Stimulated activated effector memory CD8-positive, alpha-beta T cell treated with anti-CD3 and anti-CD28 coated beads, Interleukin-12 subunit alpha, Interleukin-12 subunit beta, amount 100 ng/mL, for 72 hours (primary cell): Measurements from ENCODE around the gene PDGFRB.

Experiments
- ATAC-seq: fragments of 150-1000 bp; cut with Tn5 transposase; 2 replicates; pipeline ENCODE4 v1.10.0; 2021
- DNase-seq, 2 donors: peaks; one replicate each; pipeline ENCODE4 v3.0.0; 2021 to 2022; ENCODE audit warnings: low spot score in 2 of 2
- H3K27ac Mint-ChIP-seq: one replicate; pipeline ENCODE4 v1.8.0; 2022; ENCODE audit warnings: mild to moderate bottlenecking, mixed read lengths
- H3K36me3 Mint-ChIP-seq: one replicate; pipeline ENCODE4 v1.8.0; 2022; ENCODE audit warnings: mild to moderate bottlenecking, mixed read lengths
- H3K4me1 Mint-ChIP-seq: one replicate; pipeline ENCODE4 v1.8.0; 2022; ENCODE audit warnings: mixed read lengths
- H3K4me3 Mint-ChIP-seq: one replicate; pipeline ENCODE4 v1.8.0; 2022; ENCODE audit warnings: mild to moderate bottlenecking, mixed read lengths
- H3K9me3 Mint-ChIP-seq: one replicate; pipeline ENCODE4 v1.8.0; 2022; ENCODE audit warnings: mixed read lengths

PDGFRB gene

GRCh38 chr5:150113047-150113744, 42.4 kb downstream of the PDGFRB start:
- Mint-ChIP-seq H3K4me3 (no peak overlapping the region), H3K4me1 (no peaks in the 10 kb centered on the region), H3K9me3 (no peaks in the 10 kb centered on the region), H3K27ac (no peak overlapping the region), H3K36me3 (no peaks in the 10 kb centered on the region)
- ATAC-seq (no peak), DNase-seq (no peak)

DNA sequence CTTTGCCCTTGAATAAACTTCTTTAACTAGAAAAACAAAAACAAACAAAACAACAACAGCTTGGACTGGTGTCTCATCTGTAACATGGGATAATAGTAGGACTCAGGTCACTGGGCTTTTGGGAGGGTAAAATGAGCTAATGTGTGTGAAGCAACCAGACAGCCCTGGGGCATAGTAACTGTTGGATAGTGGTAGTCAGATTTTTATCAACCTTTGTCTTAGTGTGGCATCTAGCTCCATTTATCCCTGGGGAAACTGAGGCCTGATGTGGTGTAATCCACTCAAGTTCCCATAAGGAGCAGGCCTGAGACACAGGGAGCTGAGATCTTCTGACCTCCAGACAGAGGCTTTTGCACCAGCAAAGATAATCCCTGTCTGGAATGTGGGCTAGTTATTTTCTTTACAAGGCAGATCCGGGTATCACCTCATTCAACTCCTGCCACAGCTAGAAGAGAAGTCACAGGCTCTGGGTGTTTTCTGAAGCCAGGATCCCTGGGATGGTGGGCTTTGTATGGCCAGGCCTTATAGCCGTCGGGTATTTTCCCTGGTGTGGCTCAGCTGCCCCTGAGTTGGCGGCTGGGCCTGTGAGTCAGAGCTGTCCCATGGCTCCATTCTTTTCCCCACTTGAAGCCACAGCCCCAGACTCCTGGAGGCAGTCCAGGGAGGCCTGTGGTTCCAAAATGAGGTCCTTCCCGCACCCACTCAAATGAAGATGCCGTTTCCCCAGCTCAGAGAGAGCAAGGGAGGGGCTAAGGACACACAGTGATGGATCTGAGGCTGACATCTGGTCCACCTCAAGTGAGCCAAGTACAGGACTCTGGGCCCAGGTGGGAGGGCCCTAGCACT, 43.2 kb downstream of the PDGFRB start:
- H3K9me3 Mint-ChIP-seq = no peaks in the 10 kb centered on the region
- ATAC-seq (no peak), DNase-seq (no peak)
- no peak overlapping the region for H3K4me3 Mint-ChIP-seq
- H3K27ac Mint-ChIP-seq = no peak overlapping the region
- H3K36me3 Mint-ChIP-seq = no peaks in the 10 kb centered on the region
- H3K4me1 Mint-ChIP-seq = no peaks in the 10 kb centered on the region

GRCh38 chr5:150111122-150111521, 44.5 kb downstream of the PDGFRB start:
- no peak overlapping the region for H3K27ac Mint-ChIP-seq
- H3K36me3 Mint-ChIP-seq = no peaks in the 10 kb centered on the region
- no peak overlapping the region for H3K4me3 Mint-ChIP-seq
- DNase-seq (peak in 1 of 2 donors; percentile 20), ATAC-seq (no peak)
- no peaks in the 10 kb centered on the region for H3K9me3 Mint-ChIP-seq
- no peaks in the 10 kb centered on the region for H3K4me1 Mint-ChIP-seq

- H3K4me3 Mint-ChIP-seq = no peak overlapping the region
- ATAC-seq (no peak), DNase-seq (peak in 1 of 2 donors; percentile 20)
- H3K9me3 Mint-ChIP-seq = no peaks in the 10 kb centered on the region
- no peaks in the 10 kb centered on the region for H3K4me1 Mint-ChIP-seq
- no peak overlapping the region for H3K27ac Mint-ChIP-seq
- no peaks in the 10 kb centered on the region for H3K36me3 Mint-ChIP-seq
These were observed 45.7 kb downstream of the PDGFRB start for GRCh38 chr5:150109921-150110320.

GRCh38 chr5:150108711-150109514, 46.7 kb downstream of the PDGFRB start:
- Mint-ChIP-seq H3K27ac (no peak overlapping the region), H3K4me1 (no peaks in the 10 kb centered on the region), H3K36me3 (no peaks in the 10 kb centered on the region), H3K9me3 (no peaks in the 10 kb centered on the region), H3K4me3 (no peak overlapping the region)
- DNase-seq (peak in 1 of 2 donors; percentile 36), ATAC-seq (no peak)

DNA sequence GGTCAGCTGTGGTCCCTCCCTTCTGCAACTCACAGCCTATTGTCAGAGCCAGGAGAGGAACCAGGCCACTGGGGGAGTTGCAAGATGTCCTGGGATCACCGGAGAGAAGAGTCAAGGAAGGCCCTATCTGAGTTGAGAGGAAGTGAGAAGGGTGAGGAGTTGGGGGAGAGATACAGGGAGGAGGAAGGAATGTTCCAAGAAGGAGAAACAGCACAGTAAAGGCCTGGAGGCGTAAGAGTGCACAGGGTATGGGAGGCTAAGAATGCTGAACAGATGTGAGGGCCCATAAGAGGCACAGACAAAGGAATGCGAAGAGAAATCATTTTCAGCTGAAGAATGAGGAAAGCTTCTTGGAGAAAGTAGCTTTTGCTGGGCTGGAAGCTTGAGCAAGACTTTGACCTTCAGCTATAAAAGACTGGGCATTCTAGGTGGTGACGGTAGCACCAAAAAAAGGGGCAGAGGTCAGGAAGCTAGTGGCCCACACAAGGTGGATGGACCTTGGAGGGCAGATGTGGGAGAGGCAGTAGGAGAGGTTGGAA, 47.7 kb downstream of the PDGFRB start:
- H3K4me1 Mint-ChIP-seq = no peaks in the 10 kb centered on the region
- H3K27ac Mint-ChIP-seq = no peak overlapping the region
- no peak overlapping the region for H3K4me3 Mint-ChIP-seq
- no peaks in the 10 kb centered on the region for H3K36me3 Mint-ChIP-seq
- no peaks in the 10 kb centered on the region for H3K9me3 Mint-ChIP-seq
- ATAC-seq = no peak
- DNase-seq = peak in 1 of 2 donors; percentile 32

DNA sequence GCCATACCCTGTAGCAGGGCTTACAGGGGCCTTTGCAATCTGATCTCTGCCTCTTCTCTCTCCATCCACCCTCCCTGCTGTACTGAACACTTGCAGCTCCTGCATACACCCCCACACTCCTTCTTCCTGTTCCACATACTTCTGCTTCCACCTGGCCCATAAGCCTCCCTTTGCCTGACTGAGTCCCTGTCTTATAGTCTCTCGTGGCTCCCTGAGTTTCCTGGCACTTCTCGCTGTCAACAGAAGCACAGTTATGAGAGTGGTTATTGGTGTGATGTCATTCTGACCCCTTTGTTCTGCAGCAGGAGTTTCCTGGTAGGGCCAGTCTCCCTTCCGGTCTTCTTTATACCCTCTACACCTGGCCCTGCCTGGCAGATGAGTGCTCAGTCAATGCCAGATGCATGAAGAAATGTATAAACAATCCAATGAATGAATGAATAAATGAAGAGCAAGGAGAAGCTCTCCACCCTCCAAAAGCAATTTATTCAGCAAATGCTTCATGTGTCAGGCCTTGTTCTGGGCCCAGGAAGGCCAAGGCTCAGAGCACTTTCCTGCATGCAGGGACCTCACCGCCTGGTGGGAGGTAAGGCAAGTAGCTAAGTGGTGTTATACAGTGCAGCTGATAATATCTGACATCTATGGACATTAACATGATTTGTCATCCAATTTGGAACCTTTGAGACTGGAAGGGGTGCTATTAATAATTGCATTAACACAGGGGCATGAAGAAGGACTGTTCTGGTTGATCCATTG, 48.8 kb downstream of the PDGFRB start:
- Mint-ChIP-seq H3K9me3 (no peaks in the 10 kb centered on the region), H3K36me3 (no peaks in the 10 kb centered on the region), H3K4me3 (no peak overlapping the region), H3K27ac (no peak overlapping the region), H3K4me1 (no peaks in the 10 kb centered on the region)
- peak in 1 of 2 donors; percentile 36 for DNase-seq
- ATAC-seq = no peak

- no peak overlapping the region for H3K4me3 Mint-ChIP-seq
- no peaks in the 10 kb centered on the region for H3K36me3 Mint-ChIP-seq
- no peak overlapping the region for H3K27ac Mint-ChIP-seq
- no peaks in the 10 kb centered on the region for H3K4me1 Mint-ChIP-seq
- DNase-seq (peak in 1 of 2 donors; percentile 38), ATAC-seq (no peak)
- H3K9me3 Mint-ChIP-seq = no peaks in the 10 kb centered on the region
These were observed 49.6 kb downstream of the PDGFRB start for GRCh38 chr5:150105928-150106615.

GRCh38 chr5:150104550-150104870, 51.1 kb downstream of the PDGFRB start:
- Mint-ChIP-seq H3K9me3 (no peaks in the 10 kb centered on the region), H3K4me3 (no peak overlapping the region), H3K4me1 (no peaks in the 10 kb centered on the region), H3K36me3 (no peaks in the 10 kb centered on the region), H3K27ac (no peak overlapping the region)
- ATAC-seq (no peak), DNase-seq (no peak)

GRCh38 chr5:150103678-150104549, 51.7 kb downstream of the PDGFRB start:
- no peak overlapping the region for H3K4me3 Mint-ChIP-seq
- H3K4me1 Mint-ChIP-seq = no peaks in the 10 kb centered on the region
- DNase-seq (peak in 1 of 2 donors; percentile 42), ATAC-seq (no peak)
- H3K36me3 Mint-ChIP-seq = no peaks in the 10 kb centered on the region
- H3K9me3 Mint-ChIP-seq = no peaks in the 10 kb centered on the region
- no peak overlapping the region for H3K27ac Mint-ChIP-seq

DNA sequence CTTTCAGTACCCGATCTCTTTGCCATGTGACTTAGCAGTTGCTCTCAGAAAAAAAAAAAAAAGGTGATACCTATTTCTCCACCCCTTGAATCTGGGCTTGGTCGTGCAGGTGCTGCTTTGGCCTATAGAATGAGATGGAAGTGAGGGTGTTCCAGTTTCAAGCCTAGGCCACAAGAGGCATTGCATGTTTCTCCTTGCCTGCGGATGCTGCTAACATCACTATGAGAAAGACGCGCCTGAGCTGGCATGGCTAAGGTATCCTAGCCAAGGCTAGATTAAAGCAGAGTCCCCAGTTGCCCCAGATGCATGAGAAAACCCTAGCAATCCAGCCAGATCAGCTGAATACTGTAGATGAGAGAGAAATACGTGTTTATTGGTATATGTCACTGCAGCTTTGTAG, 54.6 kb downstream of the PDGFRB start:
- DNase-seq = peak in 1 of 2 donors; percentile 13
- no peaks in the 10 kb centered on the region for H3K4me1 Mint-ChIP-seq
- H3K27ac Mint-ChIP-seq = no peak overlapping the region
- no peak overlapping the region for H3K4me3 Mint-ChIP-seq
- no peak for ATAC-seq
- H3K36me3 Mint-ChIP-seq = no peaks in the 10 kb centered on the region
- H3K9me3 Mint-ChIP-seq = no peaks in the 10 kb centered on the region

GRCh38 chr5:150097152-150097551, 58.5 kb downstream of the PDGFRB start:
- ATAC-seq (no peak), DNase-seq (no peak)
- no peaks in the 10 kb centered on the region for H3K4me1 Mint-ChIP-seq
- no peaks in the 10 kb centered on the region for H3K36me3 Mint-ChIP-seq
- no peak overlapping the region for H3K4me3 Mint-ChIP-seq
- H3K9me3 Mint-ChIP-seq = no peaks in the 10 kb centered on the region
- H3K27ac Mint-ChIP-seq = no peak overlapping the region

DNA sequence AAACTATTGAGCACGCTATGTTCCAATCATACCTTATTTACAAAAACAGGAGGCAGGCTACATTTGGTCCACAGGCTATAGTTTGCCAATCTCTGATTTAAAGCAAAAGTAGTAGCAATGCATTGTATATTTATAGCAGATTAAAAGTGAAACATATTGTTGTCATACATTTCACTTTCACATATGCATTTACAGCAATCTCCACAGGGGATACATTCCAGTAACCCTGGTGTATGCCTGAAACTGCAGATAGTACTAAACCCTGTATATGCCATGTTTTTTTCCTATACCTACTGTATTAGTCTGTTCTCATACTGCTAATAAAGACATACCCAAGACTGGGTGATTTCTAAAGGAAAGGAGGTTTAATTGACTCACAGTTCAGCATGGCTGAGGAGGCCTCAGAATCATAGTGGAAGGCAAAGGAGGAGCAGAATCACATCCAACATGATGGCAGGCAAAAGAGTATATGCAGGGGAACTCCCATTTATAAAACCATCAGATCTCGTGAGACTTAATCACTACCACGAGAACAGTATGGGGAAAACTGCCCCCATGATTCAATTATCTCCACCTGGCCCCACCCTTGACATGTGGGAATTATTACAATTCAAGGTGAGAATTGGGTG, 63.4 kb downstream of the PDGFRB start:
- no peak overlapping the region for H3K27ac Mint-ChIP-seq
- ATAC-seq = peak; percentile 74
- no peaks in the 10 kb centered on the region for H3K9me3 Mint-ChIP-seq
- peak in 1 of 2 donors; percentile 43 for DNase-seq
- no peaks in the 10 kb centered on the region for H3K4me1 Mint-ChIP-seq
- no peaks in the 10 kb centered on the region for H3K36me3 Mint-ChIP-seq
- H3K4me3 Mint-ChIP-seq = no peak overlapping the region
